Amniotic epithelial cell (primary cell): ENCODE results near the gene LCE1C.

Experiments
- DNase-seq: peaks from one replicate; pipeline ENCODE4 v3.0.0-alpha.2; 2010; ENCODE audit warnings: low read depth

LCE1C gene, protein sequence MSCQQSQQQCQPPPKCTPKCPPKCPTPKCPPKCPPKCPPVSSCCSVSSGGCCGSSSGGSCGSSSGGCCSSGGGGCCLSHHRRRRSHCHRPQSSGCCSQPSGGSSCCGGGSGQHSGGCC

DNA sequence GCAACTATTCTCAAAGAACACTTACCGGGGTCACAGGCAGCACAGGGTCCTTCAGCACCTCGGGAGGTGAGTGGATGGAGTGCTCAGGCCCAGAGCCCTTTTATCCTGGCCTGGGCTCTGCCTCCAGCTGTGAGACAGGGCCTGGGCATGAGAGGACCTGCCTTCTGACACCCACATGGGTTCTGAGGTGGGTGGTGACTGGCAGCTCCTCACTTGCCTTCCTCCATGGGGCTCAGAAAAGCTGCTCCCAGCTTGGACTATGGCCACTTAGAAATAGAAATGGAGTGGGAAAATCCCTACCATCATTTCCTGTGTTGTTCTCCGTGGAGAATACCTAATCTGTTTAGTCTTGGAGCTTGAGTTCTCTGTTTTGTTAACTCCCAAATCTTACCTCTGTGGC, at the start of gene LCE1C:
LCE1C (minus strand) TSS at position 76 of the 400 bp plus-strand sequence. CDS start 1,173 bp downstream, outside the sequence.
- DNase-seq = no peak

DNA sequence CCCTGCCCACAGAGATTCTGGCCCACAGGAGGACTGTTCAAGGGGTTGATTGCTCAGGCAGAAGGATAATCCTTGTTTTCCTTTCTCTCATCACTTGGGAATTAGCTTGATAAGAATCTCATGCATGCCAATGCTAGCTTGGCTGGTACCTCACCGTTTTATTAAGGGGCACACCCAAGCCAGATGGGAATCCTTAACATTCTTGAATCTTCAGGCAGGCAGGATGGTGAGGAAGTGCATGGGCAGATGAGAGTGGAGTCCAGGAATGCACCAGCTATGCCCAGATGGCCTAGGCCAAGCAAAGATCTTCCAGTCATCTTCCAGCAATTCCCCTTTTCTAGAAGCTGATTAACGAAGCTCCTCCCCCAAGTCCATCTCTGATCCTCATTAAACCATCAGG, 49.2 kb upstream of the LCE1C start:
- no peak for DNase-seq

DNA sequence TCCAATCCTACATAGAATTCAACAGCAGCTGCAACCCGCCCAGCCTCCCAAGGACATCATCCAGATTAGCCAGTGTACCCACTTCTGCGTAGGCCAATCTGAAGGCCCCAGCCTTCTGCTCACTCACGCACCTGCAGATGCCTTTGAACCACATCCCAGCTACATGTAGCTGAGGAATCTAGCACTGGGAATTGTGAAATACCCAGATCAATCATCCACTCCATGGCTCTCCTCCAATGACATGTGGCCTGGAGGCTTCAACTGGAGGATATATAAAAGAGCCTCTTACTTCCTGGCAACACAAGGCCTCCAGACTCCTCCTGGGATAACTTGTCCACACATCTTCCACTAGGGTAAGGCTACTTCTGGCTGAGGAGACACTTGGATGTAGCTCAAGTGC, 36.1 kb upstream of the LCE1C start, which contains the start of gene LCE6A:
LCE6A (plus strand) TSS at position 301 of the 400 bp plus-strand sequence. CDS start 665 bp downstream, outside the sequence.
- no peak for DNase-seq

DNA sequence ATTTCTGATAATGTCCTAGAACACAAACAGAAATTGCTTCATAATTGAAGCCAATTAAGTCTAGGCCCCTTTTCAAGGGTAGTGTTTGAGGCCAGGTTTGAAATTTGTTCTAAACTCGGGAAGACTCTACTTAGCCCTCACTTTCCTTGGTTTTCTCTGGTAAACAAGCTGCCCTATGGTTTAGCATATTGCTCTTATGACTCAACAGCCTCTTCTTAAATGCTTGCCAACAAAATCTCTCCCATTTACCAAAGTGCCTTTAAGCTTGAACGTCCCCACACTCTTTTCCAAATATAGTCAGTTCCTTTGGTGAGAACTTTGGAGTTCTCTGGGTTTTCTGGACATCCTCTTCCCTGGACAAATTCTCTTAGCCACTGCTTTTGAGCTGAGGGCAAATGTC, 30.4 kb upstream of the LCE1C start:
- no peak for DNase-seq

DNA sequence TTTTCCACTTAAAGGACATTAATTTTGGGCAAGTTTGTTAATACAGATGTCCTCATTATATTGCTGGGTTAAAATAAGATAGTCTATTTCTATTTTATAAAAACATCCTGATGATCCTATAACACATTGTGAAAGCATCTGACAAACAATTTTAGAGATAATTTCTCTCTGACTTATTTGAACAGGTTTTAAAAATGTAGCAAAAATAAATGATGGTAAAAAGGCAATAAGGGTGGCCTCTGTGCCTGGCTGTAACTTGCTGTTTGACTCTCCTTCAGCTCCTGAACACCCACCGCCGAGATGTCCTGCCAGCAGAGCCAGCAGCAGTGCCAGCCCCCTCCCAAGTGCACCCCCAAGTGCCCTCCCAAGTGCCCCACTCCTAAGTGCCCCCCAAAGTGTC, 20.7 kb upstream of the LCE1C start, which contains the start of gene LCE1A:
LCE1A (plus strand) TSS at position 301 of the 400 bp plus-strand sequence; CDS start at position 301, 0 bp downstream.
- no peak for DNase-seq

DNA sequence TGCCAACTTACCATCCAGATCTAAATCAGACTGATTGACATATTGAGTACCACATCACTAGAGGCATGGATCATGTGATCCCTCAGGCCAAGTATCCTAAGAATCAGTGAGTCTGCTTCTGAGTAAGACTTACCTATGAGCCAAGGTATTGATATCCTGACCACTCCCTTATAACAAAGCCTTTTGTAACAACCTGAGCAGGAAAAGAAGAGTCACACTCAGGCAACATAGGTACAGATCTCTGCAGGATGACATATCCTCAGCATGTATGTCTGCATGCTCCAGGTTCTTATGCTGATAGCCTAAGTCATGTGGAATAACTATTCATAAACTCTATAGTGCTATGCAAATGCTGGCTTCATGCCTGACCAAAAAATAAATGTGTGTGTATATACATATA, 18.5 kb upstream of the LCE1C start:
- no peak for DNase-seq

DNA sequence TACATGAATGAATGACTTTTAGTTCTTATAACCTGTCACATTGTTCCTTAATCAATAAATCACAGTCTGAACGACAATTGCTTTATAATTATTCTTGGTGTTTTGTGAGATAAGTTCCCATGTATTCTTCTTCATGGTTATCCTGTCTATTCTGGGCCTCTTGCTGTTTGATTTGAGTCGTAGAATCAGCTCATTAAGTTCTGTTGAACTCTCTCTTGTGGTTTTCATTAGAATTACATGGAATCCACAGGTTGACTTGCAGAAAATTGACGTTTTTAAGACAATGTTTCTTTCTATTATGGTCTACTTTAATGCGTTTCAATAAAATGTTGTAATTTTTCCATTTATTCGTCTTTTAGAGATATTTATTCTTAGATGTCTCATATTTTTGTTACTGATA, 16.8 kb upstream of the LCE1C start:
- no peak for DNase-seq

DNA sequence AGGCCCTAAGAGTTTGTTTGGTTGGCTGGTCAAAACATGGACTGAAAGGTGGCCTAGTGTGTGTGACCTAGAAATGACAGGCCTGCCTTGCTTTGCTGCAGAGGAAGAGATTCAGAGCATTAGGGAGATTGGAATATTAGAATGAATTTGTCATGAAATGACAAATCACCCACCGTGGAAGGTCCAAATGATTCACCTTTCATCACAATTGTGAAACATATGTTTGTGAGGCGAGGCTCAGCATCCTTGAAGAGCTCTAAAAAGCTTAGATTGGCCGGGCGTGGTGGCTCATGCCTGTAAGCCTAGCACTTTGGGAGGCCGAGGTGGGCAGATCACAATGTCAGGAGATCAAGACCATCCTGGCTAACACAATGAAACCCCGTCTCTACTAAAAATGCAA, 10.9 kb upstream of the LCE1C start:
- DNase-seq = no peak

DNA sequence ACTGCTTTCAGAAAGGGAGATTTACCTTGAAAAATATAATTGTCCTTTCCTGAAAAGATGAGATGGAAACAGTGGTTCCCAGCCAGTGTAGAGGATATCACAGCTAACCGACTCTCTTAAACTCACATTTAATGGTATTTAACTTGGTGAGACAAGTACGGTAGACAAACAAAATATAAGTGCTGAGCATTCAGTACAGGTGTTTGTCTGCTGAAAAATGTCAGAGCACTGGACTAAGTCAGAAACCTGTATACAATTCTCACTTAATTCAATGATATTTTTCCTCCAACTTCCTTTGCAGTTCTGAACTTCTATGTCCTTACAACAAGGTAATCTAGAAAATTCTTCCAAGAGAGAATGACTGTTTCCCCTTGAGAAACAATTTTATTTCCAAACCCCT, 5.2 kb upstream of the LCE1C start, which contains the start of gene LCE1B:
LCE1B (plus strand) TSS at position 301 of the 400 bp plus-strand sequence. CDS start 476 bp downstream, outside the sequence.
- DNase-seq = no peak

DNA sequence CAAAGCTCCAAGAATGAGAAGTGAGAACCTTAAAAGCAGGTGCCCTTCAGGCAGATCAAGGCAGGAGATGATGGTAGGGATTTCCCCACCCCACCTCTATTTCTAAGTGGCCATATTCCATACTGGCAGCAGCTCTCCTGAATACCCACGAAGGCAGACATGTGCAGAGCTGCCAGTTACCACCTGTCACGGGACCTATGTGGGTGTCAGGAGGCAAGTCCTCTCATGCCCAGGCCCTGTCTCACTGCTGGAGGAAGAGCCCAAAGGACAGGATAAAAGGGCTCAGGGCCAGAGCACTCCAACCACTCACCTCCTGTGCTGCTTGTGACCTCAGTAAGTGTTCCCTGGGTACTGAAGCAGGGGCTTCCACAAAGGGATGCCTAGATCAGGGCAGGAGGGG, 4.6 kb upstream of the LCE1C start:
- DNase-seq = no peak

DNA sequence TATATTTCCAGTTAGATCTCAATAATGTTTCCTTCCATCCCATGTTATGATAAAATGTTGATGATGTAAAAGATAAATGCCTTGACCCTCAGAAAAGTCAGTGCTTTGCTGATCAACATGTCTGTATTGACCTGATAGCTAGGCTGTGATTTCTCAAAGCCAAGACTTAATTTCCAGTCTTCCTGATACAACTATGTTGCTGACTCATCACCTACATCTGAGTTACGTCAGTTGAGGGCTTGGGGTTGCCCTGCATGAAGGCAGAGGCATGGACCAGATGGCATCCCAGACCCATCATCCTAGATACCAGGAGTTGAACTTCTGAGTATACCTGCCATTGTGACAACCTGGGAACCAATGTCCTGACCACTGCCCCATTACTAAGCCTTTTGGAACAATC, 5.1 kb downstream of the LCE1C start:
- no peak for DNase-seq

DNA sequence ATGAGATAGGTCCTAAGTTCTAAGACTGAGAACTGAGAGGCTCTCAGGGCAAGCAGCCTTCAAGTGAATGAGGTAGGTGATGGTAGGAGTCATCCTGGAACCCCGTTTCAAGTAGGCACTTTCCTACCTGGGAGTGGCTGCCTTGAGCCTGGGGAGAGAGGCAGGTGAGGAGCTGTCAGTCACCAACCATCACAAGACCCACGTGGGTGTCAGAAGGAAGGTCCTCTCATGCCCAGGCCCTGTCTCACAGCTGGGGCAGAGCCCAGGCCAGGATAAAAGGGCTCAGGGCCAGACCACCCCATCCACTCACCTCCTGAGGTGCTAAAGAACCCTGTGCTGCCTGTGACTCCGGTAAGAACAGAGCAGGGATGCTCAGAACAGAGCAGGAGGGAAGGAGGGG, 10.0 kb downstream of the LCE1C start, which contains the start of gene LCE1D:
LCE1D (plus strand) TSS at position 301 of the 400 bp plus-strand sequence. CDS start 1,074 bp downstream, outside the sequence.
- DNase-seq = no peak

DNA sequence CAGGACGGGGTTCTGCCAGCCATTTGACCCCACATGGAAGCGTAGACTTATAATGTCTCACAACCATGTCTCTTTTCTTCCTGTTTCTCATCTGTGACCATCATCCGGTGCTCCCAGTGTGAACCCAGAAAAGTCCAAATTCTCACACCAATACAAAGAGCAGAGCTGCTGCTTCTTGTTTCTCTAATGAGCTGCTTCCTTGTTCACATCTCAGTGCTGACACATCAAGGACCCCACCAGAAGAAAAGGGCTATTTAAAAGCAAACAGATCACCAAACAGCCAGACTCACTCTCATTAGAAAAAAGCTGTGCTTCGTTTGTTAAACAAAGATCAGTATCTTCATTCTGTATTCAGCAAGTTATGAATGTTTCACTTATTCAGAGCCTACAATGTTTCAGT, 10.8 kb downstream of the LCE1C start:
- DNase-seq = no peak

DNA sequence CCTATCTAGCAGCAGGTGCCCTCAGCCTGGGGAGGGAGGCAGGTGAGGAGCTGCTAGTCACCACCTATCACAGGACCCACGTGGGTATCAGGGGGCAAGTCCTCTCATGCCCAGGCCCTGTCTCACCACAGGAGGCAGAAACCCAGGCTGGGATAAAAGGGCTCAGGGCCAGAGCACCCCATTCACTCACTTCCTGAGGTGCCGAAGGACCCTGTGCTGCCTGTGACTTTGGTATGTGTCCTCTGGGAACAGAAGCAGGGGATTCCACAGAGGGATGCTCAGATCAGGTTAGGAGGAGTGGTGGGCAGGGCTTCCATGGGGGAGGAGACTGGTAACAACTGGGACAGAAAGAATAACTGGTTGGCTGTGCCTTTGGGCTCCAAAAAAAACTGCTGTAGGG, 20.4 kb downstream of the LCE1C start, which contains the start of gene LCE1E:
LCE1E (plus strand) TSS at position 181 of the 400 bp plus-strand sequence. CDS start 1,043 bp downstream, outside the sequence.
- no peak for DNase-seq

DNA sequence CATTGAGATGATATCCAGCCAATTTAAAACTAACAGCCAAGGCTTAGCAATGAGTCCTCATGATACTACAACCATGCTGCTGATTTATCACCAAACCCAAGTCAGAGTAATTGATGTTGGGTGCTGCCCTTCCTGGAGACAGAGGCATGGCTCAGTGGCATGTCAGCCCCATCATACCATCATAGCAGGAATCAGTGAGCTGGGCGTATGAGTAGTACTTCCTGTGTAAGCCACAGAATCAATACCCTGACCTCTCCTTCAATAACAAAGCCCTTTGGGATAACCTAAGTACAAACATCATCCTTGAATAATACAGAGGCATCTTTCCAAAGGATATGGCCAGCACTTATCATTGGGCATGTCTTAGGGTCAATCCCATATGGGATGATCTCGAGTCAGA, 23.4 kb downstream of the LCE1C start:
- no peak for DNase-seq

DNA sequence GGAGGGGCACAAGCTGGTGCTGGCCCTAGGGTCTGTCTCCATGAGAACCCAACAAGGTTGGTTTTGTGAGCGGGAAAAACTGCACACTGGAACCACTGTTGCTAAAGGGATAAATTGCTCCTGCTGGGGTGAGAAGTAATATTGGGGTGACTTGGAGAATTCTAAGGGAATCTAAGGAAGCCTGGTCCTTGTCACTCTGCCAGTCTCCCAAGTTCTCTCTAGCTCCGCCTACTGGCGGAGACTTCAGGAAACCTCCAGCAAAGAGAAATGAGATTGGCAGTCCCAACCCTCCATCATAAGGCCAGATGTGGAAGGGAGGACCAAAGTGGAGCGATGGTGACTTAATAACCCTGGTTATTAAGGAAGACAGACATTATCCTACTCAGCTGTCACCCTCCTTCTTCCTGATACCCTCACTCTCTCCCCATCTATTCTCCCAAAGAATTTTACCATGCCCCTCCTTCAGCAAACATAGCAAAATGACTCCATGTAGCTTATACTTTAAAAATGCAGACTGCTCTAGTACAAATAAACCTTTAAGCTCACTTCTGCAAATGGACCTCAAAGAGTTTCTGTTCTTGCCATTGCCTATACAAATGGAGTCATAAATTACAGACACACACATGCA, 28.8 kb downstream of the LCE1C start:
- no peak for DNase-seq

DNA sequence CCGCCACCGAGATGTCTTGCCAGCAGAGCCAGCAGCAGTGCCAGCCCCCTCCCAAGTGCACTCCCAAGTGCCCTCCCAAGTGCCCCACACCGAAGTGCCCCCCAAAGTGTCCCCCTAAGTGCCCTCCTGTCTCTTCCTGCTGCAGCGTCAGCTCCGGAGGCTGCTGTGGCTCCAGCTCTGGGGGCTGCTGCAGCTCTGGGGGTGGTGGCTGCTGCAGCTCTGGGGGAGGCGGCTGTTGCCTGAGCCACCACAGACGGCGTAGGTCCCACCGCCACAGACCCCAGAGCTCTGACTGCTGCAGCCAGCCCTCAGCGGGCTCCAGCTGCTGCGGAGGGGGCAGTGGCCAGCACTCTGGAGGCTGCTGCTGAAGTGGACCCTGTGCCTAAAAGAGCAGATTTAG, 30.1 kb downstream of the LCE1C start:
- no peak for DNase-seq

DNA sequence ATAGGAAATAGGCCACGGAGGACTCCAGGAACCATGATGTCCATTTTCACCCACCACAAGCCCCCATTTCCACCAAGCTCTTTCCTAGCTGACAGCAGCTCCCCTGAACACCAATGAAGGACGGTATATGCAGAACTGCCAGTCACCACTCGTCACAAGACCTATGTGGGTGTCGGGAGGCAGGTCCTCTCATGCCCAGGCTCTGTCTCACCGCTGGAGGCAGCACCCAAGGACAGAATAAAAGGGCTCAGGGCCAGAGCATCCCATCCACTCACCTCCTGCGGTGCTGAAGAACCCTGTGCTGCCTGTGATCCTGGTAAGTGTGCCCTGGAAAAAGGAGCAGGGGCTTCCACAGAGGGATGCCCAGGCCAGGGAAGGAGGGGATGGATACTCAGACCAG, 31.6 kb downstream of the LCE1C start, which contains the start of gene LCE1F:
LCE1F (plus strand) TSS at position 266 of the 400 bp plus-strand sequence. CDS start 1,232 bp downstream, outside the sequence.
- no peak for DNase-seq

DNA sequence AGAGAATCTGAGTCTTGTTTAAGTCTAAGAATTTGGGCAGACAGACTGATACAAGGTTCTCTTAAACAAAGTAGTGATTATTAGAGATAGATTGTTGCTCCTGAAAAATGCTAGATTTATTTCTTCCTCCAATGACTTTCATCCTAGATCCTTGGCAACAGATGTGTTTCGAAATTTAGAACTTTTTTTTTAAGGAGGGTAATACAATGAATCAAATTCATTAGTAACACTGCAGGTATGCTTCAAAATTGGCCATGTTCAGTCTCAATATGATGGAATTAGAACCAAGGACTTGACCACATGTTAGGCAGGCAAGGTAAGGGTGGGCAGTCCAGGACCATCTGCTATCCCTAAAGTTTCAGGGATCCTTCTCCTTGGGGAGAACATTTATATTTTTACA, 36.0 kb downstream of the LCE1C start:
- DNase-seq = no peak

DNA sequence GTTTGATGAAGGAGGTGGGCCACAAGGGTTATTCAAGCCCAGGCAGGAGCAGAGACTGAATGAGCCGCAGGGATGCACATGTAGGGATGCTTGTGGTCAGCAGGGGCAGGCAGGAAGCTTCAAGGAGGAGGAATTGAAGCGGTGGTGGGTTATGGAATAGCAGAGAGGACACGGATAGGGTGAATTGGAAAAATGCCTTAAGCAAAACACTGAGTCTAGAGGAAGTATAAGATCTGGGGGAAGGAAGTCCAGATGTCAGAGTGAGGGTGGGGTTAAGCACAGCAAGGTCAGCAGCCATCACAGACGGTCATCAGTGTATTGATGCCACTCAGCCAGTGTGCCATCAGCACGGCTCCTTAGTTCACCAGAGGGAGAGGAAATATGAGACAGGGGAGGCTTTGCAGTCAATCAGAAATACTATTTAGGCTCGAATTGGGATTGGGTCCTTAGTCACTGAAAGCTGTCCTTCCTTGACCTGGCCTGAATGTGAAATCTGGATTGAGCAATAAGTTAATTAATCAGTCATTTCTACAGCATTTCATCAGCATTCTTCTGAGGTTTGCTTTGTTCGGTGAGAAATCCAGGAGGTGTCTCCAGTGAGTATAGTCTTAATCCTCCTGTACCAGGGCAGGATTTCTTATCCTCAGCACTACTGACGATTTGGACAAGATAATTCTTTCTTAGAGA, 37.5 kb downstream of the LCE1C start:
- peak; percentile 1 for DNase-seq

DNA sequence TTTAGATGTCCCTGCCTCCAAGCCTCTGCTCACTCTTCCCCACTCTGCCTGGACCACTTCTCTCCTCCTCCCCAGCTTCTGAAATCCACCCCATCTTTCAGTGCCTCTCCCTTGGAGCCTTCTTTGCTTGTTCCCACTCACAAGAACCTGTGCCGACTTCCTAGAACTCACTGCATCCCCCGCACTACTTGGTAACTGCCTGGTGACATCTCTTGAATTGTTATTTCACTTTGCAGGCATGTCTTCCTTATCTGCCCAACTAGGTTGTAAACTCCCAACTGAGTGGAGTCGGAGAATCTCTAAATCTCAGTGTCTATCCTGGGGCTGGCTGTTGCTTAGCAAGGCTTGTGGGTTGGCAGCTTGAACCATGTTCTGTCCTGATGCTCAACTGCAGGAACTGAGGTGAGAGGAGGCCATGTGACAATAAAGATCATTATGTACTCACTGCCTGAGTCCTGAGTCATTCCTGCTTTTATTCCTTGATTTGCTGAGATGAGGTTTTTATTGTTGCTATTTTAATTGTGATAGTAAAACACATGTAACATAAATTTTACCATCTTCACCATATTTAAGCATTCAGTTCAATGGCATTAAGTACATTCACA, 44.7 kb downstream of the LCE1C start:
- no peak for DNase-seq

DNA sequence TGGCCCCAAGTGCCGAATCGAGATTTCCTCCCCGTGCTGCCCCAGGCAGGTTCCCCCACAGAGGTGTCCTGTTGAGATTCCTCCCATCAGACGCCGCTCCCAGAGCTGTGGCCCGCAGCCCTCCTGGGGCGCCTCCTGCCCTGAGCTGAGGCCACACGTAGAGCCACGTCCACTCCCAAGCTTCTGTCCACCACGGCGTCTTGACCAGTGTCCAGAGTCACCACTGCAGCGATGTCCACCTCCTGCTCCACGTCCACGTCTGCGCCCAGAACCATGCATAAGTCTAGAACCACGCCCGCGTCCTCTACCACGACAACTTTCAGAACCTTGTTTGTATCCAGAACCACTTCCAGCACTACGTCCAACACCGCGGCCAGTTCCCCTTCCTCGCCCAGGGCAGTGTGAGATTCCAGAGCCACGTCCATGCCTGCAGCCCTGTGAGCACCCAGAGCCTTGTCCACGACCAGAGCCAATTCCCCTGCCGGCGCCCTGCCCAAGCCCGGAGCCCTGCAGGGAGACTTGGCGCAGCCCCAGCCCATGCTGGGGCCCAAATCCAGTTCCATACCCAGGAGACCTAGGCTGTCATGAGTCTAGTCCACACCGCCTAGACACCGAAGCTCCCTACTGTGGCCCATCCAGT, 45.8 kb downstream of the LCE1C start:
- no peak for DNase-seq
